T1000 (cell line): ENCODE measurements around the gene ELFN1.
"Not testable (repeated sequence)": the region's sequence is repeated elsewhere in the genome, so short reads cannot be mapped to it uniquely, and the experiment has no call there.

Experiments used
- DNase-seq: peaks from one replicate; lab custom pipeline; 2025; ENCODE audit warnings: mixed read lengths; lab: John Stamatoyannopoulos, UW

ELFN1 gene

DNA sequence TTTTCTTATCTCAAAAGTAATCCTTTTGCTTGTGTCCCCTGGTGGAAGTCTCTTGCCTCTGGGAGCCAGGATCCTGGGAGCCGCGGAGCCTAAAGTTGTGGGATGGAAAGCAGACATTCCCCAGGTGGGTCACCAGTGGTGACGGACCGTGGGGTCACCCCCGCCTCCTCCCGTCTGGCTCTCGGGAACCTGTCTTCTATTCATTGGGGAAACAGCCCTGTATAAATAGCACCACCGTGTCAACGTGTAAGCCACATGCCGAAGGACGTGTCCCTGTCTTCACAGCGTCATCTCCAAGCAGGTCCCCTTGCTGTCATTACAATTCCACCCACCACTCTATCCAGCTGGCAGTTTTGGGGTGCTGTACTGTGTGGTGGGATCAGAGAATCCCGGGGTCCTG lies 87.5 kb downstream of the ELFN1 start:
- no peak for DNase-seq

DNA sequence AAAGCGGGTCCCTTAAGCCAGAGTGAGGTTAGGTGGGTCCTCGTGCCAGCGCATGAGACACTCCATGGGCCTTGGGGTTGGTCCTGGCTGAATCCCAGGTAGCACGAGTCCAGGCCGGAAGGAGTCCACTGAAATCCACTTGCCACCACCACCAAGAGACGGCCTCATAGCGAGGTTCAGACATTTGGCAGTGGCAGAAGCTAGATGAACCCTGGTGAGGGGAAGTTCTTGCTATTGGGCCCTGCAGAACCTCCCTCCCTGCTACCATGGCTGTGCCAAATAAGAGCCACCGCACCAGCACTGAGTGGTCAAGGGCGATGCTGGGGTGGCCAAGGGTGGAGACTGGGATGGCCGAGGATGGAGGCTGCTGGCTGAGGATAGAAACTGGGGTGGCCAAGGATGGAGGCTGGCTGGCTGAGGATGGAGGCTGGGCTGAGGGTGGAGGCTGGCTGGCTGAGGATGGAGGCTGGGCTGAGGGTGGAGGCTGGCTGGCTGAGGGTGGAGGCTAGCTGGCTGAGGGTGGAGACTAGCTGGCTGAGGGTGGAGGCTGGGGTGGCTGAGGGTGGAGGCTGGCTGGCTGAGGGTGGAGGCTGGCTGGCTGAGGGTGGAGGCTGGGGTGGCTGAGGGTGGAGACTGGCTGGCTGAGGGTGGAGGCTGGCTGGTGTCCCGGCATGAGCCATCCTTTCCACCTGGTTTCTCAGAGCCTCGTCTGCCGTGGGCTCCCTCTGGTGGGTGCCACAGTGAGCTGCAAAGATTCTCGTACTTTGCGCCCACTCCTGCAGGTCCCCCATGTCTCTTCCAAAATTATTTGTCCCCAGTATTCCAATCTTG lies 88.2 kb downstream of the ELFN1 start:
- DNase-seq = no peak

DNA sequence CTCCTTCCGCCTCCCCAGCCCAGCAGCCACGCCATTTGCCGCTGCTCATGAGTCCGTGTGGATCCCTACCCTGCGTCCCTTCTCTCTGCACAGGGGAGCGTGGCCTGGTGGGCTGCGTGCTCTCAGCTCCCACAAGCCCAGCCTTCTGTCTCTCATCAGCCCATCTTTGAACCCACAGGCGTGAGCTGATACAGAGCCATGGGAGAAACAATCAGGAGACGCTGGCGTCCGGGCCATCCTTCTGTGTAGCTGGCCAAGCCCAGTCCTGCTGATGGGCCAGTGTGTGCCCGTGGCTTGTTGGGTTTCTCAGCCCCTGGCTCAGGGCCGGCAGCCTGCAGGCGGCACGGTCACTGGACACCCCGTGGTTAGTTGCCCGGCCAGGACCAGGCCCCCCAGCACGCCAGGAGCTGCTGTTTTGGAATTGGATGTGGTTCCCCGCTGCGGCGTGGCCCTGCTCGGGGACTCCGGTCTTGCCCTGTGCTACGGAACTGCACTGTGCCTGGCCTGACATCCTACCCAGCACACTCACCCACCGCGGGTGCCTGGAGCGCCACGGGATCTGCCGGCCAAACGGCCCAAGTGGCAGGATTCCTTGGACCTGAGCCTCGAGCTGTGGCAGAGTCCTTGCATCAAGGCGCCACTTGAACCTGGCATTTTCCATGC lies 88.9 kb downstream of the ELFN1 start:
- DNase-seq = no peak

DNA sequence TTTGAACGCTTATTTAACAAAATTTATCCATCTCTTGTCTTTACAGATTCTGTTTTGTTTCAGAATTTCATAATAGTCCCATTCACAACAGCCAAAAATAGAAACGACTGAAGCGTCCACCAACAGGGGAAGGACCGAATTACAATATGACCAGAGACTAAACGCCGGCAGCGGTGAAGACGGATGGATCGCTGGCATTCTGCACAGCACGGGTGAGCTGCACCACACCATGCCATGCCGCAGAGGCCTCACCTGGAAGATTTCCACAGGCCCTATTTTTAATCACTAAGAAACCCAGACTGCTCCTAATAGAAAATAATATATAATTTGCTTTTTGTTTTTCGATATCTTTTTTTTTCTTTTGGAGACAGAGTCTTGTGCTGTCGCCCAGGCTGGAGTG lies 91.0 kb downstream of the ELFN1 start:
- DNase-seq = no peak

DNA sequence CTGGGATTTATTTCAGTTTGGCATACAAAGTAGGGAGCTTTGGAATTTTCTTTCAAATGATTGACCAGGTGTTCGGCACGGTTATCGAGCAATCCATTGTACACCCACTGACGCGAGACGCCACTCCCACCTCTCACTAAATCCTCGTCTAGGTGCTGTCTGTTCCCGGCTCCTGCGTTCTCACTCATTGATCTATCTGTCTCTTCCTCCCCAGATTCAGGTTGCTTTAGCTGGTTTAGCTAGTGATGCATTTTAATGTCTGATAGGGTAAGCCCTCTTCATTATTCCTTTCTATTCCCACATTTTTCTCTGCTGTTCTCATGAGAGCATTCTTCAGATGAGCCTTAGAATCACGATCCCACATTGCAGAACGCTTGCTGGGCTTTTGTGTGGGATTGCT lies 91.7 kb downstream of the ELFN1 start:
- no peak for DNase-seq

DNA sequence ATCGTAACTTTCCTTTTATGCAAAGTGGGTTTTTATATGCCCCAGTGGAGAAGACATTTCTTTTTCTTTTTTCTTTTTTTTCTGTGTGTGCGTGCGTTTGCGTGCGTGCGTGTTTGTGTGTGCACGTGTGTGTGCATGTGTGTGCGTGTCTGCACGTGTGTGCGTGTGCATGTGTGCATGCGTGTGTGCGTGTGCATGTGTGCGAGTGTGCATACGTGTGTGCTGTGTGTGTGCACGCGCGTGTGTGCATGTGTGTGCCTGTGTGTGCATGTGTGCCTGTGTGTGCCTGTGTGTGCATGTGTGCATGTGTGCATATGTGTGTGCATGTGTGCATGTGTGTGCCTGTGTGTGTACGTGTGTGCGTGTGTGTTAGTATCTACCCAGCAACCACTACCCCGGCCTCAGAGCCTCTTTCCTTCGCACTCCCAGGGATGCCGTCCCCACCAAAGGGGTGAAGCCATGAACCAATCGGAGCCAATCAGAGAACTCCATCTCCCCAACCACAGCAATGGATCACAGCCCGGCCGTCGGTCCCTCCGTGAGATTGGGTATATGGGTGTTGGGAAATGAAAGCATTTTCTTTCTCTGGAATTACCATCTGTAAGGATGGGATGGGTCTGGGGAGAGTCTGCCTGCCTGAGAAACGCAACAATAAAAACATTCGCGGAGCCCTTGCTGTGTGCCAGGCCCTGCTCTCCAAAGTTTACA lies 92.3 kb downstream of the ELFN1 start:
- no peak for DNase-seq

DNA sequence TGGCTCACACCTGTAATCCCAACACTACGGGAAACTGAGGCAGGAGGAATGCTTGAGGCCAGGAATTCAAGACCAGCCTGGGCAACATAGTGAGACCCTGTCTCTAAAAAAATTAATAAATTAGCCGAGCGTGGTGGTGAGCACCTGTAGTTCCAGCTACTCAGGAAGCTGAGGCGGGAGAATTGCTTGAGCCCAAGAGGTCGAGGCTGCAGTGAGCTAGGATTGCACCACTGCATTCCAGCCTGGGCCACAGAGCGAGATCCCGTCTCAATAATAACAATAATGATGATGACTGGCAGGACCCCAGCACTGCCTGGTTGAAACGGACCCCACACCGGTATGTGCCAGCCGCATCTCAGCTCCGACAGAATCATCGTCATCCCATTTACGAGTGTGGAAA lies 93.0 kb downstream of the ELFN1 start:
- no peak for DNase-seq

DNA sequence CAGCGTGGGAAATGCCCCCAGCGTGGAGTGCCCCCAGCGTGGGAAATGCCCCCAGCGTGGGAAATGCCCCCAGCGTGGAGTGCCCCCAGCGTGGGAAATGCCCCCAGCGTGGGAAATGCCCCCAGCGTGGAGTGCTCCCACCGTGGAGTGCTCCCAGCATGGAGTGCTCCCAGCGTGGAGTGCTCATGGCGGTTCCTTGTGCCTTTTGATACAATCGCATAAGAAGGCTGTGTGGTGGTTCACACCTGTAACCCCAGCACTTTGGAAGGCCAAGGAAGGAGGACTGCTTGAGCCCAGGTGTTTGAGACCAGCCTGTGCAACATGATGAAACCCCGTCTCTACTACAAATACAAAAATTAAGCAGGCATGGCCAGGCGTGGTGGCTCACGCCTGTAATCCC lies 93.8 kb downstream of the ELFN1 start:
- not testable (repeated sequence) for DNase-seq

DNA sequence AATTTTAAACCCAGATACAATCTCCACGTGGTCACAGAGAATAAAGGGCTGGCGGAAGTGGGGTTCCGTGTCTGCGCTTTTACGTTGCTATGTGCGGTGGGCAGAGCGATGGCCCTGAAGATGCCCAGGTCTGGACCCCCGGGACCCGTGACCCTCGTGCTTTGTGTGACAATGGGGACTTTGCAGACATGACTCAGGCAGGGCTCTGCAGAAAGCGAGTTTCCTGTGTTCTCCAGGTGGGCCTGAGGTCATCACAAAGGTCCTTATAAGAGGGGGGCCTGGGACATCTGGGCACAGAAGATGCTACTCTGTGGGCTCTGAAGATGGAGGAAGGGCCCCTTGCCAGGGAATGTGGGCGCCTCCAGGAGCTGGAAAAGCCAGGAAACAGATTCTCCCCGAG lies 95.3 kb downstream of the ELFN1 start:
- DNase-seq = no peak

DNA sequence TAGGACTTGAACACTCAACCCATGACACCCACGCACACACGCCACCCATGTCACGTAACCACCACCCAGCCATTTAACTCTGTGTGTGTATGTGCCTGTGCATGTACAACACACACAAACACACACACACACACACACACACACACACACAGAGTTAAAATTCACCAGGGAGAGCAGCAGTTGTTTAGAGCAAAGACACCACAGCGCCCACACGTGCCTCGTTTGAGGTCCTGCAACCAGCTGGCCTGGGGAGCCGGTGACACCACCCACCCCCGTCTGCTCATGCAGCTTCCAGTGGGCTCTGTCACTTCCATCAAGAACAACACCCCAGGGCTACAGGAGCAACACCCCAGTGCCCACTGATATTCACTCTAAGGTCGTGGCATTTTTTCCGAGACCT lies 97.4 kb downstream of the ELFN1 start:
- DNase-seq = no peak

DNA sequence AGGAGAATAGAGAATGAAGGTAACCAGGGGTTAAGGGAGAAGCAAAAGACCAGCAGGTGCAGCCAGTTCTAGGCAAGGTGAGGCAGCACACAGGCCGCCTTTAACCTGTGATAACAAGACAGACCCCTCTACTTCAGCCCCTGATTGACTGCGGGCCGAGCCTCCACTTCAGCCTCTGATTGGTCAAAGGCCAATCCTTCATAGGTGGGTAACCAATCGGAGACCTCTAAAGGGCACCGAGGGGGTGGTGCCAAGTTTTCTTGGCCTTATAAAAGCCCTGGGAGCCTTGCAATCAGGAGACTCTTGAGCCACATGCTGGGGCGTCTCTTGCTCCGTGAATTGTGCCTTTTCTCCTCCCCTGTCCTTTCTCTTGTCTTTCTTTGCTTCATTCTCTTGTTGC lies 98.8 kb downstream of the ELFN1 start:
- DNase-seq = no peak

DNA sequence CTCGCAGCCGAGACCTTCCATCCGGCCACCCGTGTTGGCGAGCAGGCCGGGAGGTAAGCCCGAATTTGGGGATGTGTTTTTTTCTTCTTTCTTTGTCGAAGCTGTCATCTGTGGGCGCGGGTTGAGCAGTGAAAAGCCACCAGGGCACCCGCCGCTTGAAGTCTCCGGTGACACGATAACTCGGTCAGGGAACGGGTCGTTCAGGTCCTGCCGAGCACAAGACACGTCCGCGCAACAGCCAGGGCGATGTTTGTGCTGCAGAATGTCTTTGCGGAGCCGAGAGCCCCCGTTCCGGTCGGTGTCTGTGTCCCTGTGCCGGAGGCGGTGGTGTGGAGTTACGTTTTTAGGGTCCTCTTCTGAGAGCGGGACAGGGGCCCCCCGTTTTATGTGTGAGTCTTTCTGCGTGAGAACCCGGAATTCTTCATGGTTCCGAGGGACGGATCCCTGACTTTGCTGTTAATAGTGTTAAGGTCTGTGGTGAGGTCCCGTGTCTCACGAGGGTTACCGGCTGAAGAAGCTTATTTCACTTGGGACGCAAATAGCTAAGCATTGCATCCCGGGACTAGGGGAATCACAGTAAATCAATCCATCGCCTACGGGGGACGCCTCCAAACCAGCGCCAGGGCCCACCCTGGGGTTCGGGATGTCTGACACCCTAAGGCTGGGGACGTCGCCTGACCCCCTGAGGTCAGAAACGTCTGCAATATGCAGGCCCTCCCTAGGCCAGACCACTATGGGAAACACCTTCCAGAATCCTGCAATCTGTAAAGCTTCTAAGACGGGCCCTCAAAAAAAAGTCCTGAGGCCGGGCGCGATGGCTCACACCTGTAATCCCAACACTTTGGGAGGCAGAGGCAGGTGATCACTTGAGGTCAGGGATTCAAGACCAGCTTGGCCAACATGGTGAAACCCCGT lies 99.5 kb downstream of the ELFN1 start:
- no peak for DNase-seq

DNA sequence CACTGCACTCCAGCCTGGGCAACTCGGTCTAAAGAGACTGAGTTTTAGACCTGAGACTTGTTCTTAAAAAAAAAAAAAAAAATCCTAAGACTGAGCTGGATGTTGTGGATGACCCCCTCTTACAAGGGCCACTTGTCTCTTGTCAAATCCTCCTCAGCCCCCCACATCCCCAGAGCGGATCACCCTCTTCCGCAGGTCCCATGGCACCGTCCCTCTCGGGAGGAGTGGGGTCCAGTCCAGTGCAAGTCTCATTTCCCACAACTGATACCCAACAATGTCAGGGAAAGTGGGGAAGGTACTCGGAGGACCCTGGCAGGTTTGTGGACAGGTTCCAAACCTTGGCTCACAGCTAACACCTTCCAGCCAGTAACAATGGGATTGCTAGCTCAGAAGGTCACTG lies 100.3 kb downstream of the ELFN1 start:
- no peak for DNase-seq

DNA sequence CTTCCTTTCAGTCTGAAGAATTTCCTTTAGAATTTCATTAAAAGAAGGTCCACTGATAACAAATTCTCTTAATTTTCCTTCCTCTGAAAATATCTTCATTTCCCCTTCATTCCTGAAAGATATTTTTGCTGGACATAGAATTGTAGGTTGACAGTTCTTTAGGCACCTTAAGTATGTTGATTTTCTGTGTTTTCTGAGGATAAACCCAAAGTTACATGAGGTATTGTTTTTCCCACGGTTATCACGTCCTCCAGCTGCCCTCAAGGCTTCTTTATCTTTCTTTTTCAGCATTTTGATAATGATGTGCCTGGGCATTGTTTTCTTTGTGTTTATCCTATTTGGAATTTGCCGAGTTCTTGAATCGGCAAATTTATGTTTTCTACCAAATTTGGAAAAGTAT lies 105.3 kb downstream of the ELFN1 start:
- no peak for DNase-seq

DNA sequence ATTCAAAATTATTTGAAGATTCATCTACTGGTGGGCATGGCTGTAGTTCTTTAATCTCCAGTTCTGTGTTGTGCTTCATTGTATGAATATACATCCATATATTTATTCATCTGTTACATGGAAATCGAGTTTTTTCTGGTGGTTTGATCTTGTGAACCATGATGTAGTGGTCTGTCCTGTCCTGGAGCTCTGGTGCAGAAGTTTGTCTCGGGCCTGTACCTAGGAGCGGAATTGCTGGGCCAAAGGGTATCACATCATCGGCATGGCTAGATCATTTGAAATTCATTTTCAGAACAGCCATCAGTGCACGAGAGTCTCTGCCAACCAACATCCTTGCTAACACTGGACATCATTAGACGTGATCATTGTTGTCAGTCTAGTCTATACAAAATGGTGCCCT lies 107.0 kb downstream of the ELFN1 start:
- DNase-seq = no peak

DNA sequence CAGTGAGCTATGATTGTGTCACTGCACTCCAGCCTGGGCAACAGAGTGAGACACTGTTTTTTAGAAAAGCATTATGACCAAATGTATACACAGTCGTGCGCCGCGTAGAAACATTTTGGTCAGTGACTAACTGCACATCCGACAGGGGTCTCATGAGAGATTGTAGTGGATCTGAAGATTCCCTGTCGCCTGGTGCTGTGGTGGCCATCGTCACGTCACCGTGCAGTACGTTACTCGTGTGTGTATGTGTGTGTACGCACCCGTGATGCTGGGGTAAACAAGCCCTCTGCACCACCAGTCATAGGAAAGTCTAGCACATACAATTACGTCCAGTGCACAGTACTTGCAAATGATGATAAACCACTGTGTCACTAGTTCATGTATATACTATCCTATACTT lies 109.4 kb downstream of the ELFN1 start:
- DNase-seq = no peak

DNA sequence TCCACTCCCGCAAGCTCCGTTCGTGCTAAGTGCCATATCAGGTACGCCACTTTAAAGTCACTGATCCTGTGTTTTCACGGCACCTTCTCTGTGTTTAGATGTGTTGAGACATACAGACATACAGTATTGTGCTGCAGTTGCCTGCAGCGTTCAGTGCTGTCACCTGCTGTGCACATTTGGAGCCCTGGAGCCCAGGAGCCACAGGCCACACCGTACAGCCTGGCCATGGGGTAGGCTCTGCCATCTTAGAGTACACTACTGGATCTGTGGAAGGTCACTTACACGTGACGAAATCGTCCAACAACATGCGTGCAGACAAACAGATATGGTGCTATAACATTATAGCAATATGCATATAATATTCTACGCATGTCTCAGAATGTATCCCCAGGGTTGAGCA lies 111.3 kb downstream of the ELFN1 start:
- DNase-seq = no peak

DNA sequence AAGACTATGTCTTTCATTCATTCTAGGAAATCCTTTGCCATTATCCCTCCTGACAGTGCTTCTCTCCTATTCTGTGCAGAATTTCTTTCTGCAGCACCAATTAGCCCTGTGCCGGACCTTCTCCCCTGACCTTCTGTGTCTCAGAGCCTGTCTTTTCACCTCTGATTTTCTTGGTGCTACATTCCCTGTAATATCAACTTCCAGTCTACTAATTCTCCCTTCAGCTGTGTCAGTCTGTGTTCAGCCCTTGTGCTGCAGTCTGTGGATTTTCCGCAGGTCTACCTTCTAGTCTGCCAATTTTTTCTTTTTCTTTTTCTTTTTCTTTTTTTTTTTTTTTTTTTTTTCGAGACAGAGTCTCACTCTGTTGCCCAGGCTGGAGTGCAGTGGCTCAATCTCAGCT lies 115.8 kb downstream of the ELFN1 start:
- no peak for DNase-seq

DNA sequence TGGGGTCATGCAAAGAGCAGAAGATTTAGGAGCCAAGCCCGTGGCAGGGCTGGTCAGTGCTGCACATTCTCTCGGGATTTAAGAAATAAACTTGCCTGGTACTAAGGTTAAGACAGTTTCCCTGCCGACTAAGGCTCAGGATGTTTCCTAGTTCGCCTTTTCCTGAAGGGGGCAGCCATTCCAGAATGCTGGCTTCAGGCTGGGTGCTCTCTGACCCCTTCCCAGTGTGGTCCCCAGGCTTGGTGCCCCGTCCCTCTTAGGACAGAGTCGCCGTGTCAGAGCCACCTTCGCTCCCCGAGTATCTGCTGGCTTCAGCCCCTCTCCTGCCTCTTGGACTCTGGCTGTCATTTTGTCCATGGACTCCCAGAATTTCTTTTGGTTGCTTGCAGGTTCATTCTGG lies 117.2 kb downstream of the ELFN1 start:
- no peak for DNase-seq

DNA sequence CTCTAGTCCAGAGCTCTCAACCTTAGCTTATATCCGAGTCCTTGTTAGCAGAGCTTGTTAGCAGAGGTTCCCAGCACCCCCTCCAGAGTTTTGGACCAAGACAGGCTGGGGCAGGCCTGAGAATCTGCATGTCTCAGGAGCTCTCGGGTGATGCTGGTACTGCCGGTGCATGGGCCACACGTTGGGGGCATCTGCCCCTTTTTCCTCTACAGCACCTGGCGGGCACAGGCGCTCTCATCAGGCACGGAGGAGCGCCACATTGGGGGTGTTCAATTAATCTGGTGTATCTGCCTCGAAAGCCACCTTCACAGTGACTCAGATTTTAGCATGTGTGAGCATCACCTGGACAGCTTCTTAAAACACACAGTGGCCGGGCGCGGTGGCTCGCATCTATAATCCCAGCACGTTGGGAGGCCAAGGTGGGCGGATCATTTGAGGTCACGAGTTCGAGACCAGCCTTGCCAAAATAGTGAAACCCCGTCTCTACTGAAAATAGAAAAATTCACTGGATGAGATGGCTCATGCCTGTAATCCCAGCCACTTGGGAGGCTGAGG lies 117.7 kb downstream of the ELFN1 start:
- no peak for DNase-seq

DNA sequence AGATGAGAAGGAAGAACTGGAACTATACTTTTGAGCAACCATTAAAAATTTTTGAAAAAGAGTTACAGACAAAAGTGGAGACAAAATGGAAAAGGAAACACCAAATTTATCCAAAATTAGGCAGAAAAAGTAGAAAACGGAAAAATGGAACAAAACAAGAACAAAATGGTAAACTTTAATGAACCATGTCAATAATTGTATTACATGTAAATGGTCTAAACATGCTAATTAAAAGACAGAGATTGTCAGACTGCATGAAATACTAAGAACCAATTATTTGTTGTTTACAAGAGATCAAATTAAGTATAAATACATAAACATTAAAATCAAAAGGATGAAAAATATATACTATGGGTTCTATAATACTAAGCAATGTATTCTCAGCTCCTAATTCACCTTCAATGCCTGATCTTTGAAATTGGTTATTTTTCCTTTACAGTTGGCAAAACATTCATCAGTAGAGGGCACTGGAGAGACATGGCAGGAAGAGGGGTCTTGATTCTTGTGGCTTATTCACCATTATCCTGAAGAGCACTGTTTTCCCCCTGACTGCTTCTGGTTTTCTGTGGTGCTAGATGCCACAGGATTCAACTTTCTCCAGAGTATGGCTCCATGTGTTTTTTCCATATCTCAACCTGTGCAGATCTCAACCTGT lies 124.9 kb downstream of the ELFN1 start:
- DNase-seq = no peak
